Measurements from ENCODE around the gene WNT9A.

The WNT9A gene

GRCh38 chr1:227924168-227924832 lies 23.4 kb downstream of the WNT9A start:
- H3K4me3 ChIP-seq (ENCODE audit: low read depth, low read length): no peak overlapping the region
- no peak for DNase-seq (ENCODE audit: low read depth, low spot score)
- TF ChIP-seq CTCF (IDR thresholded peaks at IDR 0.05; ENCODE audit: low read depth, low read length): no peak
- in situ Hi-C loops (cut with HindIII; ENCODE audit: low sequenced_read_pairs): no loop called here

- DNase-seq (ENCODE audit: low read depth, low spot score): no peak
- no peak for TF ChIP-seq CTCF (IDR thresholded peaks at IDR 0.05; ENCODE audit: low read depth, low read length)
- no peak overlapping the region for H3K4me3 ChIP-seq (ENCODE audit: low read depth, low read length)
- in situ Hi-C loops (cut with HindIII; ENCODE audit: low sequenced_read_pairs): no loop called here
Measured at GRCh38 chr1:227923353-227924167, 24.2 kb downstream of the WNT9A start.

GRCh38 chr1:227922501-227923352 lies 25.0 kb downstream of the WNT9A start:
- no peak overlapping the region for H3K4me3 ChIP-seq (ENCODE audit: low read depth, low read length)
- DNase-seq (ENCODE audit: low read depth, low spot score): no peak
- no peak for TF ChIP-seq CTCF (IDR thresholded peaks at IDR 0.05; ENCODE audit: low read depth, low read length)
- in situ Hi-C loops (cut with HindIII; ENCODE audit: low sequenced_read_pairs): no loop called here

- DNase-seq (ENCODE audit: low read depth, low spot score): no peak
- in situ Hi-C loops (cut with HindIII; ENCODE audit: low sequenced_read_pairs): no loop called here
- no peak for TF ChIP-seq CTCF (IDR thresholded peaks at IDR 0.05; ENCODE audit: low read depth, low read length)
- H3K4me3 ChIP-seq (ENCODE audit: low read depth, low read length): no peak overlapping the region
Measured at GRCh38 chr1:227921461-227922185, 26.1 kb downstream of the WNT9A start.

GRCh38 chr1:227920896-227921295 lies 26.8 kb downstream of the WNT9A start:
- in situ Hi-C loops (cut with HindIII; ENCODE audit: low sequenced_read_pairs): no loop called here
- DNase-seq (ENCODE audit: low read depth, low spot score): no peak
- no peak overlapping the region for H3K4me3 ChIP-seq (ENCODE audit: low read depth, low read length)
- no peak for TF ChIP-seq CTCF (IDR thresholded peaks at IDR 0.05; ENCODE audit: low read depth, low read length)

GRCh38 chr1:227920426-227920825 lies 27.3 kb downstream of the WNT9A start:
- TF ChIP-seq CTCF (IDR thresholded peaks at IDR 0.05; ENCODE audit: low read depth, low read length): no peak
- in situ Hi-C loops (cut with HindIII; ENCODE audit: low sequenced_read_pairs): no loop called here
- no peak for DNase-seq (ENCODE audit: low read depth, low spot score)
- no peak overlapping the region for H3K4me3 ChIP-seq (ENCODE audit: low read depth, low read length)

Measured in astrocyte of the spinal cord (primary cell).